Measurements from ENCODE around the gene COA1.

DNA sequence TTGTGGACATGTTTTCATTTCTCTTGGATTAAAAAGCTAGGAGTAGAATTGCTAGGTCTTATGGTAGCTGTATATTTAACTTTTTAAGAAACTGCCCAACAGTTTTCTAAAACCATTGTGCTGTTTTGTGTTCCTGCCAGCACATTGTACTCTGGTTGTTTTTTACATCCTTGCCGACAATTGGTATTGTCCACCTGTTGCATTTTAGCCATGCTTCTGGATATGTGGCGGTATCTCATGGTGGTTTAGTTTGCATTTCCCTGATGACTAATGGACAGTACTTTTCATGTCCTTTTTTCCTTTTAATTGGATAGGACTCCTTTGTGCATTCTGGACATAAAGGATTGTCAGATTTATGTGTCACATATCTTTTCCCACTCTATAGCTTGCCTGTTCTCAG, 100.9 kb downstream of the COA1 start:
- TF ChIP-seq SUPT5H (IDR thresholded peaks at IDR 0.05) (no peak), ZNF77 (CRISPR knock-in tag; IDR thresholded peaks at IDR 0.05) (no peak), ZNF253 (CRISPR knock-in tag; conservative IDR thresholded peaks at IDR 0.05) (no peak), ZNF263 (CRISPR knock-in tag; IDR thresholded peaks at IDR 0.05; ENCODE audit: borderline replicate concordance) (no peak), KDM1A (IDR thresholded peaks at IDR 0.05) (no peak), POLR2AphosphoS5 (IDR thresholded peaks at IDR 0.05; ENCODE audit: control insufficient read depth, insufficient read depth, low read depth, low read length) (no peak), TBP (optimal IDR thresholded peaks at IDR 0.05; ENCODE audit: low read depth, low read length) (no peak), HDAC3 (IDR thresholded peaks at IDR 0.05; ENCODE audit: borderline replicate concordance, partially characterized antibody) (no peak), MYC (IDR thresholded peaks at IDR 0.05; ENCODE audit: low read depth, low read length) (no peak), MYC (CRISPR knock-in tag; IDR thresholded peaks at IDR 0.05; ENCODE audit: borderline replicate concordance, low read depth) (no peak)
- TF ChIP-seq, protein P1, sequence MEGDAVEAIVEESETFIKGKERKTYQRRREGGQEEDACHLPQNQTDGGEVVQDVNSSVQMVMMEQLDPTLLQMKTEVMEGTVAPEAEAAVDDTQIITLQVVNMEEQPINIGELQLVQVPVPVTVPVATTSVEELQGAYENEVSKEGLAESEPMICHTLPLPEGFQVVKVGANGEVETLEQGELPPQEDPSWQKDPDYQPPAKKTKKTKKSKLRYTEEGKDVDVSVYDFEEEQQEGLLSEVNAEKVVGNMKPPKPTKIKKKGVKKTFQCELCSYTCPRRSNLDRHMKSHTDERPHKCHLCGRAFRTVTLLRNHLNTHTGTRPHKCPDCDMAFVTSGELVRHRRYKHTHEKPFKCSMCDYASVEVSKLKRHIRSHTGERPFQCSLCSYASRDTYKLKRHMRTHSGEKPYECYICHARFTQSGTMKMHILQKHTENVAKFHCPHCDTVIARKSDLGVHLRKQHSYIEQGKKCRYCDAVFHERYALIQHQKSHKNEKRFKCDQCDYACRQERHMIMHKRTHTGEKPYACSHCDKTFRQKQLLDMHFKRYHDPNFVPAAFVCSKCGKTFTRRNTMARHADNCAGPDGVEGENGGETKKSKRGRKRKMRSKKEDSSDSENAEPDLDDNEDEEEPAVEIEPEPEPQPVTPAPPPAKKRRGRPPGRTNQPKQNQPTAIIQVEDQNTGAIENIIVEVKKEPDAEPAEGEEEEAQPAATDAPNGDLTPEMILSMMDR (IDR thresholded peaks at IDR 0.05 in 2 of 3, conservative IDR thresholded peaks at IDR 0.05 in 1 of 3; ENCODE audit: insufficient read depth in 2 of 3, low read depth in 1 of 3, low read length in 3 of 3) = no peak
- TF ChIP-seq, protein P2, sequence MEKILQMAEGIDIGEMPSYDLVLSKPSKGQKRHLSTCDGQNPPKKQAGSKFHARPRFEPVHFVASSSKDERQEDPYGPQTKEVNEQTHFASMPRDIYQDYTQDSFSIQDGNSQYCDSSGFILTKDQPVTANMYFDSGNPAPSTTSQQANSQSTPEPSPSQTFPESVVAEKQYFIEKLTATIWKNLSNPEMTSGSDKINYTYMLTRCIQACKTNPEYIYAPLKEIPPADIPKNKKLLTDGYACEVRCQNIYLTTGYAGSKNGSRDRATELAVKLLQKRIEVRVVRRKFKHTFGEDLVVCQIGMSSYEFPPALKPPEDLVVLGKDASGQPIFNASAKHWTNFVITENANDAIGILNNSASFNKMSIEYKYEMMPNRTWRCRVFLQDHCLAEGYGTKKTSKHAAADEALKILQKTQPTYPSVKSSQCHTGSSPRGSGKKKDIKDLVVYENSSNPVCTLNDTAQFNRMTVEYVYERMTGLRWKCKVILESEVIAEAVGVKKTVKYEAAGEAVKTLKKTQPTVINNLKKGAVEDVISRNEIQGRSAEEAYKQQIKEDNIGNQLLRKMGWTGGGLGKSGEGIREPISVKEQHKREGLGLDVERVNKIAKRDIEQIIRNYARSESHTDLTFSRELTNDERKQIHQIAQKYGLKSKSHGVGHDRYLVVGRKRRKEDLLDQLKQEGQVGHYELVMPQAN (IDR thresholded peaks at IDR 0.05; ENCODE audit: borderline replicate concordance) = no peak
- TF ChIP-seq, protein P3, sequence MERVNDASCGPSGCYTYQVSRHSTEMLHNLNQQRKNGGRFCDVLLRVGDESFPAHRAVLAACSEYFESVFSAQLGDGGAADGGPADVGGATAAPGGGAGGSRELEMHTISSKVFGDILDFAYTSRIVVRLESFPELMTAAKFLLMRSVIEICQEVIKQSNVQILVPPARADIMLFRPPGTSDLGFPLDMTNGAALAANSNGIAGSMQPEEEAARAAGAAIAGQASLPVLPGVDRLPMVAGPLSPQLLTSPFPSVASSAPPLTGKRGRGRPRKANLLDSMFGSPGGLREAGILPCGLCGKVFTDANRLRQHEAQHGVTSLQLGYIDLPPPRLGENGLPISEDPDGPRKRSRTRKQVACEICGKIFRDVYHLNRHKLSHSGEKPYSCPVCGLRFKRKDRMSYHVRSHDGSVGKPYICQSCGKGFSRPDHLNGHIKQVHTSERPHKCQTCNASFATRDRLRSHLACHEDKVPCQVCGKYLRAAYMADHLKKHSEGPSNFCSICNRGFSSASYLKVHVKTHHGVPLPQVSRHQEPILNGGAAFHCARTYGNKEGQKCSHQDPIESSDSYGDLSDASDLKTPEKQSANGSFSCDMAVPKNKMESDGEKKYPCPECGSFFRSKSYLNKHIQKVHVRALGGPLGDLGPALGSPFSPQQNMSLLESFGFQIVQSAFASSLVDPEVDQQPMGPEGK (CRISPR knock-in tag; IDR thresholded peaks at IDR 0.05; ENCODE audit: borderline replicate concordance) = no peak
